Daoy (cell line): ENCODE results near the gene EZH2. TPM values are rescaled to one million over a fixed set of nuclear protein-coding genes. Genes with fewer than 3 reads are reported as not detected.
A peak's percentile ranks its signal among the peaks of the same experiment; 100 is the strongest.

Experiments used
- DNase-seq: peaks from one replicate; pipeline ENCODE4 v3.0.0-alpha.2; 2015; ENCODE audit warnings: low read depth
- total RNA-seq: library from RNA; depleted of rRNA; stranded (reverse); fragments of >200 nt; shearing (Covaris generic); gene quantifications from 2 replicates; pipeline ENCODE4 v1.2.3, GENCODE V29; 2014

EZH2 gene
- total RNA-seq, 1 experiment from 2014 or later, result 70.1 TPM

- no peak for DNase-seq
Measured at GRCh38 chr7:148901178-148901577, 17.1 kb upstream of the EZH2 start.

- DNase-seq, result no peak
Measured at GRCh38 chr7:148898845-148899484, 14.9 kb upstream of the EZH2 start.

GRCh38 chr7:148894591-148894990, 10.5 kb upstream of the EZH2 start:
- DNase-seq, result no peak

GRCh38 chr7:148893071-148893470, 9.0 kb upstream of the EZH2 start:
- no peak for DNase-seq

GRCh38 chr7:148888300-148888699, 4.2 kb upstream of the EZH2 start:
- DNase-seq, result no peak

GRCh38 chr7:148886844-148887243, 2.8 kb upstream of the EZH2 start:
- DNase-seq, result no peak

- peak; percentile 99 for DNase-seq
Measured at GRCh38 chr7:148884299-148885022, 370 bp upstream of the EZH2 start.

- peak; percentile 47 for DNase-seq
Measured at GRCh38 chr7:148883266-148884048, 634 bp downstream of the EZH2 start.

- DNase-seq, result peak; percentile 19
Measured at GRCh38 chr7:148882841-148883265, 1.2 kb downstream of the EZH2 start.

GRCh38 chr7:148882192-148882591, 1.9 kb downstream of the EZH2 start:
- no peak for DNase-seq

GRCh38 chr7:148878317-148878716, 5.8 kb downstream of the EZH2 start:
- no peak for DNase-seq

GRCh38 chr7:148877517-148877916, 6.6 kb downstream of the EZH2 start:
- DNase-seq, result no peak

GRCh38 chr7:148872188-148872587, 11.9 kb downstream of the EZH2 start:
- no peak for DNase-seq

- DNase-seq, result no peak
Measured at GRCh38 chr7:148871551-148871950, 12.5 kb downstream of the EZH2 start.

GRCh38 chr7:148871030-148871429, 13.1 kb downstream of the EZH2 start:
- no peak for DNase-seq

GRCh38 chr7:148868378-148868674, 15.8 kb downstream of the EZH2 start:
- DNase-seq, result no peak

- no peak for DNase-seq
Measured at GRCh38 chr7:148867596-148868377, 16.3 kb downstream of the EZH2 start.

- DNase-seq, result no peak
Measured at GRCh38 chr7:148866362-148866761, 17.7 kb downstream of the EZH2 start.

GRCh38 chr7:148865283-148865682, 18.8 kb downstream of the EZH2 start:
- no peak for DNase-seq

GRCh38 chr7:148863324-148863723, 20.8 kb downstream of the EZH2 start:
- DNase-seq, result no peak

- DNase-seq, result no peak
Measured at GRCh38 chr7:148862481-148862880, 21.6 kb downstream of the EZH2 start.

GRCh38 chr7:148858489-148858888, 25.6 kb downstream of the EZH2 start:
- no peak for DNase-seq
